HG03378 (cell line): Measurements from ENCODE around the gene SNX25.
A peak's percentile ranks its signal among the peaks of the same experiment; 100 is the strongest.

ENCODE experiments used
- ATAC-seq: cut with Tn5 transposase; IDR thresholded peaks from one replicate; pipeline ENCODE4 v1.9.1; 2021; ENCODE audit warnings: mild to moderate bottlenecking, moderate library complexity; ENCODE audit not compliant: unreplicated experiment

Gene SNX25

GRCh38 chr4:185374027-185374426, 164.6 kb downstream of the SNX25 start:
- ATAC-seq: no peak

- no peak for ATAC-seq
Observed at GRCh38 chr4:185374573-185374972, 165.2 kb downstream of the SNX25 start.

- no peak for ATAC-seq
Observed at GRCh38 chr4:185378264-185378663, 168.9 kb downstream of the SNX25 start.

- no peak for ATAC-seq
Observed at GRCh38 chr4:185379326-185380295, 170.2 kb downstream of the SNX25 start.

GRCh38 chr4:185380320-185380719, 170.9 kb downstream of the SNX25 start:
- no peak for ATAC-seq

GRCh38 chr4:185381288-185382196, 172.1 kb downstream of the SNX25 start:
- no peak for ATAC-seq

- ATAC-seq: no peak
Observed at GRCh38 chr4:185382754-185383153, 173.4 kb downstream of the SNX25 start.

GRCh38 chr4:185383451-185383850, 174.1 kb downstream of the SNX25 start:
- ATAC-seq: no peak

GRCh38 chr4:185384061-185384460, 174.7 kb downstream of the SNX25 start:
- no peak for ATAC-seq

GRCh38 chr4:185384930-185385331, 175.5 kb downstream of the SNX25 start:
- no peak for ATAC-seq

GRCh38 chr4:185387957-185388356, 178.6 kb downstream of the SNX25 start:
- ATAC-seq: no peak

- ATAC-seq: no peak
Observed at GRCh38 chr4:185390941-185391340, 181.5 kb downstream of the SNX25 start.

GRCh38 chr4:185392156-185392555, 182.8 kb downstream of the SNX25 start:
- ATAC-seq: no peak

GRCh38 chr4:185394568-185395237, 185.3 kb downstream of the SNX25 start:
- ATAC-seq: no peak

GRCh38 chr4:185395238-185395955, 186.0 kb downstream of the SNX25 start, which contains the start of gene LRP2BP:
LRP2BP (minus strand) TSS chr4:185395924; CDS start chr4:185378186, 17,738 bp downstream.
- no peak for ATAC-seq

- peak; percentile 61 for ATAC-seq
Observed at GRCh38 chr4:185395956-185396723, 186.7 kb downstream of the SNX25 start.

- ATAC-seq: peak; percentile 58
Observed at GRCh38 chr4:185396724-185397385, 187.5 kb downstream of the SNX25 start, which contains the start of gene ANKRD37. ANKRD37 (plus strand) TSS chr4:185396841; CDS start chr4:185396924, 83 bp downstream.

- ATAC-seq: no peak
Observed at GRCh38 chr4:185398618-185399017, 189.2 kb downstream of the SNX25 start.

- no peak for ATAC-seq
Observed at GRCh38 chr4:185399466-185399865, 190.1 kb downstream of the SNX25 start.
